Spinal cord (tissue), 10 donors: ENCODE data around the gene OSGEP. TPM values are rescaled to one million over a fixed set of nuclear protein-coding genes. Genes with fewer than 3 reads are reported as not detected.

Experiments
- DNase-seq, 6 donors: peaks; one replicate each; pipeline versions ENCODE4 v3.0.0 to v3.0.0-alpha.2; 2013 to 2015; ENCODE audit warnings: low spot score in 6 of 6, low read depth in 4 of 6
- H3K27ac ChIP-seq: one replicate; pipeline ENCODE4 v1.5.1; 2013; ENCODE audit warnings: low read depth, low read length, control low read depth
- H3K27me3 ChIP-seq: one replicate; pipeline ENCODE4 v1.6.1; 2013; ENCODE audit warnings: low read length; ENCODE audit not compliant: control insufficient read depth, insufficient read depth
- H3K36me3 ChIP-seq: one replicate; pipeline ENCODE4 v1.6.1; 2013; ENCODE audit warnings: low read length; ENCODE audit not compliant: control insufficient read depth, insufficient read depth
- H3K4me1 ChIP-seq: one replicate; pipeline ENCODE4 v1.6.1; 2013; ENCODE audit warnings: low read length; ENCODE audit not compliant: control insufficient read depth, insufficient read depth
- H3K4me3 ChIP-seq: one replicate; pipeline ENCODE4 v1.5.1; 2013; ENCODE audit warnings: low read depth, low read length, control low read depth
- H3K9me3 ChIP-seq: one replicate; pipeline ENCODE4 v1.6.1; 2013; ENCODE audit warnings: low read length; ENCODE audit not compliant: control insufficient read depth, insufficient read depth
- WGBS: methylation state at CpG from one replicate; pipeline ENCODE4 v1.1.5; 2013; ENCODE audit warnings: missing lambda C conversion rate; ENCODE audit not compliant: insufficient coverage; 5-methylcytosine and 5-hydroxymethylcytosine counted together
- polyA plus RNA-seq, 2 donors: library from polyadenylated mRNA; unstranded; fragments of 120-200 nt; gene quantifications; one replicate each; pipeline ENCODE4 v1.2.1, GENCODE V29; 2013; ENCODE audit not compliant: insufficient read length in 2 of 2
- small RNA-seq: library from RNA; depleted of rRNA; stranded (forward); fragments of <200 nt; gene quantifications from one replicate; pipeline ENCODE3, GENCODE V24; 2014; ENCODE audit warnings: low replicate concordance
- total RNA-seq, 2 donors: library from RNA; depleted of rRNA in 1 of 2; stranded (reverse); fragments of 120-200 nt in 1 of 2; fragments of >200 nt in 1 of 2; gene quantifications; one replicate each; pipeline versions ENCODE4 v1.2.3 to v1.2.4, GENCODE V29; 2013 to 2014
- donor health status: healthy.

Gene OSGEP
- total and polyA plus RNA-seq, 4 donors = 34.6 to 90.7 (median 61.9) TPM

- peaks cover 25% of the 10 kb centered on the region for H3K36me3 ChIP-seq
- DNase-seq = no peak
- H3K27ac ChIP-seq = no peak overlapping the region
- peaks cover 7% of the 10 kb centered on the region for H3K4me1 ChIP-seq
- 100% methylated on average over 2 of the region's 2 CpGs for WGBS
- H3K27me3 ChIP-seq = no peaks in the 10 kb centered on the region
- H3K4me3 ChIP-seq = no peak overlapping the region
- H3K9me3 ChIP-seq = no peaks in the 10 kb centered on the region
Observed at GRCh38 chr14:20409226-20409625, 45.4 kb downstream of the OSGEP start.

- Histone ChIP-seq H3K27me3 (no peaks in the 10 kb centered on the region), H3K9me3 (no peaks in the 10 kb centered on the region), H3K36me3 (peaks cover 48% of the 10 kb centered on the region), H3K27ac (no peak overlapping the region), H3K4me3 (no peak overlapping the region), H3K4me1 (no peaks in the 10 kb centered on the region)
- DNase-seq = no peak
- WGBS = 95% methylated on average over 11 of the region's 11 CpGs
Observed at GRCh38 chr14:20403521-20403920, 51.1 kb downstream of the OSGEP start.

- Histone ChIP-seq H3K27me3 (no peaks in the 10 kb centered on the region), H3K9me3 (no peaks in the 10 kb centered on the region), H3K4me3 (no peak overlapping the region), H3K36me3 (peaks cover 44% of the 10 kb centered on the region), H3K4me1 (no peaks in the 10 kb centered on the region), H3K27ac (no peak overlapping the region)
- no peak for DNase-seq
- 100% methylated on average over 2 of the region's 10 CpGs for WGBS
Observed at GRCh38 chr14:20400965-20401593, 53.5 kb downstream of the OSGEP start.

- peaks cover 46% of the 10 kb centered on the region for H3K36me3 ChIP-seq
- H3K4me1 ChIP-seq = no peaks in the 10 kb centered on the region
- H3K27me3 ChIP-seq = no peaks in the 10 kb centered on the region
- H3K4me3 ChIP-seq = no peak overlapping the region
- H3K27ac ChIP-seq = no peak overlapping the region
- DNase-seq = no peak
- no peaks in the 10 kb centered on the region for H3K9me3 ChIP-seq
- no CpG with 5 or more reads among the region's 1 CpG for WGBS
Observed at GRCh38 chr14:20400589-20400964, 54.0 kb downstream of the OSGEP start.

- Histone ChIP-seq H3K9me3 (no peaks in the 10 kb centered on the region), H3K27me3 (no peaks in the 10 kb centered on the region), H3K36me3 (peaks cover 25% of the 10 kb centered on the region), H3K4me1 (no peaks in the 10 kb centered on the region), H3K27ac (no peak overlapping the region), H3K4me3 (no peak overlapping the region)
- no CpG with 5 or more reads among the region's 3 CpGs for WGBS
- no peak for DNase-seq
Observed at GRCh38 chr14:20397511-20397910, 57.1 kb downstream of the OSGEP start.

Small RNA genes within 50 kb of the gene (small RNA-seq; reads per million reads assigned to genes)
- 0.18 reads per million for gene RNA5SP382

Other genes with a start within 250 kb of the OSGEP start
- not detected for gene OR11H6, start 231.1 kb downstream of the OSGEP start, total RNA-seq
- gene OR11H6, start 231.1 kb downstream of the OSGEP start, polyA plus RNA-seq = not detected
- not detected for gene OR11H7, start 225.8 kb downstream of the OSGEP start, total RNA-seq
- under 1 TPM; 0.27 to 0.33 TPM for gene OR11H7, start 225.8 kb downstream of the OSGEP start, polyA plus RNA-seq
- not detected for gene OR11H4, start 215.5 kb downstream of the OSGEP start, total RNA-seq
- gene OR11H4, start 215.5 kb downstream of the OSGEP start, polyA plus RNA-seq = not detected
- 10 to 100 TPM; 30.5 to 38.1 TPM for gene TTC5, start 148.9 kb downstream of the OSGEP start, total RNA-seq
- 10 to 100 TPM; 25.5 to 25.8 TPM for gene TTC5, start 148.9 kb downstream of the OSGEP start, polyA plus RNA-seq
- 10 to 100 TPM; 55.7 to 62.3 TPM for gene CCNB1IP1, start 121.5 kb downstream of the OSGEP start, total RNA-seq
- 10 to 100 TPM; 64.5 to 68.4 TPM for gene CCNB1IP1, start 121.5 kb downstream of the OSGEP start, polyA plus RNA-seq
- gene PARP2, start 111.2 kb downstream of the OSGEP start, total RNA-seq = 10 to 100 TPM; 20.4 to 29.5 TPM
- 10 to 100 TPM; 66.2 to 66.5 TPM for gene PARP2, start 111.2 kb downstream of the OSGEP start, polyA plus RNA-seq
- gene TEP1, start 41.3 kb downstream of the OSGEP start, total RNA-seq = 10 to 100 TPM in 1 of 2 donors, 1 to 10 TPM in 1; 9.6 to 21.8 TPM
- 10 to 100 TPM; 14.0 to 18.2 TPM for gene TEP1, start 41.3 kb downstream of the OSGEP start, polyA plus RNA-seq
- 1 to 10 TPM in 1 of 2 donors, under 1 TPM in 1; 0.89 to 2.1 TPM for gene KLHL33, start 18.6 kb downstream of the OSGEP start, total RNA-seq
- under 1 TPM; 0.46 to 0.72 TPM for gene KLHL33, start 18.6 kb downstream of the OSGEP start, polyA plus RNA-seq
- 10 to 100 TPM; 40.8 to 80.9 TPM for gene APEX1, start 414 bp upstream of the OSGEP start, total RNA-seq
- gene APEX1, start 414 bp upstream of the OSGEP start, polyA plus RNA-seq = 100 to 1,000 TPM; 177 to 182 TPM
- 10 to 100 TPM; 25.8 to 27.1 TPM for gene PIP4P1, start 6.6 kb upstream of the OSGEP start, total RNA-seq
- 10 to 100 TPM; 59.3 to 64.4 TPM for gene PIP4P1, start 6.6 kb upstream of the OSGEP start, polyA plus RNA-seq
- 10 to 100 TPM; 23.6 to 25.5 TPM for gene PNP, start 14.6 kb upstream of the OSGEP start, total RNA-seq
- 10 to 100 TPM; 20.9 to 27.3 TPM for gene PNP, start 14.6 kb upstream of the OSGEP start, polyA plus RNA-seq
- gene RNASE10, start 50.7 kb upstream of the OSGEP start, total RNA-seq = under 1 TPM in 1 of 2 donors, not detected in 1; 0.28 TPM
- not detected for gene RNASE10, start 50.7 kb upstream of the OSGEP start, polyA plus RNA-seq
- not detected for gene RNASE9, start 106.2 kb upstream of the OSGEP start, total RNA-seq
- gene RNASE9, start 106.2 kb upstream of the OSGEP start, polyA plus RNA-seq = not detected
- not detected for gene RNASE11, start 133.2 kb upstream of the OSGEP start, total RNA-seq
- not detected for gene RNASE11, start 133.2 kb upstream of the OSGEP start, polyA plus RNA-seq
- not detected for gene RNASE12, start 136.6 kb upstream of the OSGEP start, total RNA-seq
- not detected for gene RNASE12, start 136.6 kb upstream of the OSGEP start, polyA plus RNA-seq
- gene OR6S1, start 186.9 kb upstream of the OSGEP start, total RNA-seq = not detected
- gene OR6S1, start 186.9 kb upstream of the OSGEP start, polyA plus RNA-seq = not detected
- gene RNASE4, start 229.7 kb upstream of the OSGEP start, total RNA-seq = 10 to 100 TPM; 10.8 to 13.8 TPM
- gene RNASE4, start 229.7 kb upstream of the OSGEP start, polyA plus RNA-seq = 1 to 10 TPM in 1 of 2 donors, under 1 TPM in 1; 0.48 to 2.3 TPM
- 1 to 10 TPM; 2.6 to 6.0 TPM for gene ANG, start 234.0 kb upstream of the OSGEP start, total RNA-seq
- gene ANG, start 234.0 kb upstream of the OSGEP start, polyA plus RNA-seq = 1 to 10 TPM; 1.4 to 2.8 TPM